ENCODE data around the gene COLEC12.

The COLEC12 gene

GRCh38 chr18:438571-438970 lies 61.9 kb downstream of the COLEC12 start:
- no peak for DNase-seq (ENCODE audit: low read depth)

- DNase-seq (ENCODE audit: low read depth): no peak
Observed at GRCh38 chr18:435940-436339, 64.6 kb downstream of the COLEC12 start.

GRCh38 chr18:434410-434809 lies 66.1 kb downstream of the COLEC12 start:
- no peak for DNase-seq (ENCODE audit: low read depth)

GRCh38 chr18:433960-434359 lies 66.5 kb downstream of the COLEC12 start:
- DNase-seq (ENCODE audit: low read depth): no peak

GRCh38 chr18:433298-433697 lies 67.2 kb downstream of the COLEC12 start:
- DNase-seq (ENCODE audit: low read depth): no peak

- DNase-seq (ENCODE audit: low read depth): no peak
Observed at GRCh38 chr18:432791-433190, 67.7 kb downstream of the COLEC12 start.

- DNase-seq (ENCODE audit: low read depth): no peak
Observed at GRCh38 chr18:429030-429429, 71.5 kb downstream of the COLEC12 start.

- DNase-seq (ENCODE audit: low read depth): no peak
Observed at GRCh38 chr18:427005-427404, 73.5 kb downstream of the COLEC12 start.

GRCh38 chr18:425106-425745 lies 75.3 kb downstream of the COLEC12 start:
- DNase-seq (ENCODE audit: low read depth): no peak

- DNase-seq (ENCODE audit: low read depth): no peak
Observed at GRCh38 chr18:424668-425067, 75.8 kb downstream of the COLEC12 start.

- DNase-seq (ENCODE audit: low read depth): no peak
Observed at GRCh38 chr18:424071-424661, 76.3 kb downstream of the COLEC12 start.

GRCh38 chr18:422966-423365 lies 77.5 kb downstream of the COLEC12 start:
- no peak for DNase-seq (ENCODE audit: low read depth)

GRCh38 chr18:421247-422155 lies 79.0 kb downstream of the COLEC12 start:
- DNase-seq (ENCODE audit: low read depth): no peak

GRCh38 chr18:420661-421246 lies 79.7 kb downstream of the COLEC12 start:
- DNase-seq (ENCODE audit: low read depth): no peak

GRCh38 chr18:419541-420175 lies 80.8 kb downstream of the COLEC12 start:
- DNase-seq (ENCODE audit: low read depth): no peak

- DNase-seq (ENCODE audit: low read depth): no peak
Observed at GRCh38 chr18:417495-417894, 83.0 kb downstream of the COLEC12 start.

GRCh38 chr18:416930-417329 lies 83.6 kb downstream of the COLEC12 start:
- no peak for DNase-seq (ENCODE audit: low read depth)

- DNase-seq (ENCODE audit: low read depth): no peak
Observed at GRCh38 chr18:415617-416612, 84.6 kb downstream of the COLEC12 start.

- DNase-seq (ENCODE audit: low read depth): no peak
Observed at GRCh38 chr18:415047-415446, 85.5 kb downstream of the COLEC12 start.

GRCh38 chr18:413233-413632 lies 87.3 kb downstream of the COLEC12 start:
- no peak for DNase-seq (ENCODE audit: low read depth)

GRCh38 chr18:410047-410455 lies 90.5 kb downstream of the COLEC12 start:
- no peak for DNase-seq (ENCODE audit: low read depth)
